ENCODE data around the gene MIA.
"Not testable (repeated sequence)": the region's sequence is repeated elsewhere in the genome, so short reads cannot be mapped to it uniquely, and the experiment has no call there.

DNA sequence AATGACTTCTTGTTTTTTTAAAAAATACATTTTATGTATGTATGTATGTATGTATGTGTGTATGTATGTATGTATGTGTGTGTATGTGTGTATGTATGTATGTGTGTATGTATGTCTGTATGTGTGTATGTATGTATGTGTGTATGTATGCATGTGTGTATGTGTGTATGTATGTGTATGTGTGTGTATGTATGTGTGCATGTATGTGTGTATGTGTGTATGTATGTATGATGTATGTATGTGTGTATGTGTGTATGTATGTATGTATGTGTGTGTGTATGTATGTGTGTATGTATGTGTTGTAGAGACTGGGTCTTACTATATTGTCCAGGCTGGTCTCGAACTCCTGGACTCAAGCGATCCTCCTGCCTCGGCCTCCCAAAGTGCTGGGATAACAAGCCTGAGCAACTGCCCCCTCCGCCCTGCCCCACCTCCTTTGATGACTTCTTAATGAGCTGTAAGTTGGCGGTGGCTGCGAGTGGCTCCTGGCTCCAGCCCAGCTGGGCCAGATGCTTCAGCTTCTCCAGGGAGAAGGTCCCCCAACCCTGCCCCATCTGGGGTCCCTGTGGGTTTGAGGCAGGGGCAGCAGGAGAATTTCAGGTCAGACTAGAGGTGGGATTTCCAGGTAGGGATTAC lies 50.3 kb downstream of the MIA start:
- TF ChIP-seq, protein P1, sequence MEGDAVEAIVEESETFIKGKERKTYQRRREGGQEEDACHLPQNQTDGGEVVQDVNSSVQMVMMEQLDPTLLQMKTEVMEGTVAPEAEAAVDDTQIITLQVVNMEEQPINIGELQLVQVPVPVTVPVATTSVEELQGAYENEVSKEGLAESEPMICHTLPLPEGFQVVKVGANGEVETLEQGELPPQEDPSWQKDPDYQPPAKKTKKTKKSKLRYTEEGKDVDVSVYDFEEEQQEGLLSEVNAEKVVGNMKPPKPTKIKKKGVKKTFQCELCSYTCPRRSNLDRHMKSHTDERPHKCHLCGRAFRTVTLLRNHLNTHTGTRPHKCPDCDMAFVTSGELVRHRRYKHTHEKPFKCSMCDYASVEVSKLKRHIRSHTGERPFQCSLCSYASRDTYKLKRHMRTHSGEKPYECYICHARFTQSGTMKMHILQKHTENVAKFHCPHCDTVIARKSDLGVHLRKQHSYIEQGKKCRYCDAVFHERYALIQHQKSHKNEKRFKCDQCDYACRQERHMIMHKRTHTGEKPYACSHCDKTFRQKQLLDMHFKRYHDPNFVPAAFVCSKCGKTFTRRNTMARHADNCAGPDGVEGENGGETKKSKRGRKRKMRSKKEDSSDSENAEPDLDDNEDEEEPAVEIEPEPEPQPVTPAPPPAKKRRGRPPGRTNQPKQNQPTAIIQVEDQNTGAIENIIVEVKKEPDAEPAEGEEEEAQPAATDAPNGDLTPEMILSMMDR (IDR thresholded peaks at IDR 0.05) = not testable (repeated sequence)
- not testable (repeated sequence) for TF ChIP-seq POLR2A (IDR thresholded peaks at IDR 0.05)

Data from breast epithelium (tissue), 3 donors.